Measurements from ENCODE around the gene RPS6KB2. TPM values are rescaled to one million over a fixed set of nuclear protein-coding genes. Genes with fewer than 3 reads are reported as not detected.
"Not testable (repeated sequence)": the region's sequence is repeated elsewhere in the genome, so short reads cannot be mapped to it uniquely, and the experiment has no call there.

RPS6KB2 gene
- total RNA-seq, 2 donors from 2014 or later = 28.9 TPM

DNA sequence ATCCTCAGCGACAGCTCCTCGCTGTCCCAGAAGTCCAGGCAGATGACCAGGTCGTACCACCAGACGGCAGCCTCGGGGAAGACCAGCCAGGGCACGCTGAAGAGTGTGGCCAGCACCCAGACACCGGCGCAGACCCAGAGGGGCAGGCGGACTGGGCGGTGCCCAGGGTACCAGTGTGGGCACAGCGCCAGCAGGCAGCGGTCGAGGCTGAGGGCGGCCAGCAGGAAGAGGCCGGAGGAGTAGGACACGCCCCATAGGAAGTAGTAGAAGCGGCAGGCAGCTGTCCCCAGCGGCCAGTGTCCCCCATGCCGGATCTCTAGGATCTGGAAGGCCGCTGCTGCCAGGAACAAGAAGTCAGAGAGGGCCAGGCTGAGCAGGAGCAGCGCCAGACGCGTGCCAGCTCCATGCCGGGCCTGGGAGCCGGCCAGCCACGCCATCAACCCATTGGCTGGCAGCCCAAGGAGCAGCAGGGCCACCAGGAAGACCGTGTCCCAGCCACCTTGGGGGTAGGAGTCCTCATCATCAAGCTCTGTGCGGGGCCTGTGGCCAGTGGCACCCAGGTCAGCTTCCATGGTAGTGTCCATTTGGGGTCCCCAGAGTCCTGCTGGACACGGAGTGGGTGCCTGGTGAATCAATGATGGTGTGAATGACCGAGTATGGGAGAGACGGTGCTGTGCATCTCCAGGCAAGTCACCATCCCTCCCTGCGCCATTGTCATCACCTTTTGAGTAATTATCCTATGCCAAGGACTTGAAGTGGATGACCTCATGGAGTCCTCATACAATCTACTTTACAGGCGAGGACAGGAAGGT is 24.1 kb downstream of the RPS6KB2 start, which contains the start of gene GPR152:
Gene GPR152, minus strand, starts transcription at position 589 of the 812 bp plus-strand sequence. Its CDS starts 5 bp downstream, at position 584.
- intact Hi-C loops (cut with DNase I) = no loop called here
- DNase-seq (ENCODE audit: low spot score) = no peak

GRCh38 chr11:67453816-67454732 is 25.8 kb downstream of the RPS6KB2 start:
- no peak for DNase-seq (ENCODE audit: low spot score)
- intact Hi-C loops (cut with DNase I) = no loop called here

DNA sequence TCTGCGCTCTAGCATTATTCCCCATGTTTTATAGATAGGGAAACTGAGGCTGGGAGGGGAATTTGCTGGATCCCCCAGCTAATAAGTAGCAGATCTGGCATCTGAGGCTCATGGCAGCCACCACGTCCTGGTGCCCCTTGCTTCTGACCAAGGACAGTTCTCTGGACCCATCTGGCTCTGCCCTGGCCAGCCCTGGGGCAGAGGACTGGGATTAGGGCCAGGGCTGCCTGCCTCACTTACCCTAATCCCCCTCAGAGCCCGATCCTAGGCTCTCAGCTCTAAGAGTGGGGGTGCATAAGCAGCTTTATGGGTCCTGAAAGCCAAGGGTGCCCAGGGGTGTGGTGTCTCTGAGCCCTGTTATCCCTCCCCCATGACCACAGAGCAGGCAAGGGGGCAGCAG is 26.8 kb downstream of the RPS6KB2 start, which contains the start of gene CABP4:
Gene CABP4, plus strand, starts transcription at position 301 of the 400 bp plus-strand sequence. Its CDS starts 70 bp downstream, at position 371.
- no peak for DNase-seq (ENCODE audit: low spot score)
- intact Hi-C loops (cut with DNase I) = no loop called here

DNA sequence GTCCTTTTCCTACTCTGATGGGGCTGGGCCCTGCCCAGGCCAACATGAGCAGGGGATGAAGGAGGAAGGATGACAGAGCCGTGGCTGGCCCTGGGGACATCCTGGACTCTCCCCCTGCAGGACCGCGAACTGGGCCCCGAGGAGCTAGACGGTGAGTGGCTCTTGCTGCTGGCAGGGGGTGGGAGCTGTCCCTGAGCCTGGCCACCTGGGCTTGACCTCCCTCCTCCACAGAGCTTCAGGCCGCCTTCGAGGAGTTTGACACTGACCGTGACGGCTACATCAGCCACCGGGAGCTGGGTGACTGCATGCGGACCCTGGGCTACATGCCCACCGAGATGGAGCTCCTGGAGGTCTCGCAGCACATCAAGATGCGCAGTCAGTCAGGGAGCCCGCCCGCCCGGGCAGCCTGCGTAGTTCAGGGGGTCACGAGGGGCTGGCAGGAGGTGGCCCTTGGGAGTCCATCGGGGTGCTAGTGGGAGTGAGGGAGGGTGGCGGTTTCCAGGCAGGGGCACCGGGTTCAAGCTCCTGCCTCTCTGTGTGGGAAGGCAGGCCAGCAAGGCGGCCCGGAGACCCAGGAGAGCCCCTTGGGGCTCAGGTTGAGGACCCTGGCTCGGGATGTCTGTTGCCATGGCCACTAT is 27.9 kb downstream of the RPS6KB2 start:
- intact Hi-C loops (cut with DNase I) = no loop called here
- no peak for DNase-seq (ENCODE audit: low spot score)

GRCh38 chr11:67457453-67457852 is 29.2 kb downstream of the RPS6KB2 start:
- intact Hi-C loops (cut with DNase I) = no loop called here
- no peak for DNase-seq (ENCODE audit: low spot score)

DNA sequence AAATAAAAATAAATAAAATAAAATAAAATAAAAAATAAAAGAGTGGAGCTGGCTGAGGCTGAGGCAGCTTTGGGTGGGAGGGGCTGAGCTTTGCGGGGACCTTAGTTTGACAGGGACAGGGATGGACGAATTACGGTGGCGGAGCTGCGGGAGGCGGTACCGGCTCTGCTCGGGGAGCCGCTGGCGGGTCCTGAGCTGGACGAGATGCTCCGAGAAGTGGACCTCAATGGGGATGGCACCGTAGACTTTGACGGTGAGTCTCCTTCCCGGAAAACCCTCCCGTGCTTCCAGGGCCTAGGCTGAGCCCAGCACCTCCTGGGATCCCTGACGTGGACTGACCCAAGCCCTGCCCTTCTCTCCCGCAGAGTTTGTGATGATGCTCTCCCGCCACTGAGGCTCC is 30.0 kb downstream of the RPS6KB2 start:
- intact Hi-C loops (cut with DNase I) = no loop called here
- DNase-seq (ENCODE audit: low spot score) = no peak

DNA sequence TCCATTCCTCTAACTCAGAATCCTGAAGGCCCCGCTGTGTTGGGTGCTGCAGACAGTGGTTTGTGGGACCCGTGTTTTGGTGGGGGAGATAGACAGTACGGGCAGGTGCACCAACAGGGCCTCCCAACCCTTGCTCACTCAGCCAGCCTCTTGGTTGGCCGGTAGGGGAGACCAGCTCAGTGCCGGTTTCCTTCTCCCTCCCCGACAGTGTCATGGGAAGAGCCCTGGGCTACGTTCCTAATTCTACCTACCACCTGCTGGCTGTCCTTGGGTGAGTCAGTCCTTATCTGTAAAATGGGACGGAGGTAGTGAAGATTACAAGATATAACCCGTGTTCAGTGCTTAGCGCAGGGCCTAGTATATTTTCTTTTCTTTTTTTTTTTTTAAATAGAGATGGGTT is 34.9 kb downstream of the RPS6KB2 start:
- intact Hi-C loops (cut with DNase I) = no loop called here
- no peak for DNase-seq (ENCODE audit: low spot score)

DNA sequence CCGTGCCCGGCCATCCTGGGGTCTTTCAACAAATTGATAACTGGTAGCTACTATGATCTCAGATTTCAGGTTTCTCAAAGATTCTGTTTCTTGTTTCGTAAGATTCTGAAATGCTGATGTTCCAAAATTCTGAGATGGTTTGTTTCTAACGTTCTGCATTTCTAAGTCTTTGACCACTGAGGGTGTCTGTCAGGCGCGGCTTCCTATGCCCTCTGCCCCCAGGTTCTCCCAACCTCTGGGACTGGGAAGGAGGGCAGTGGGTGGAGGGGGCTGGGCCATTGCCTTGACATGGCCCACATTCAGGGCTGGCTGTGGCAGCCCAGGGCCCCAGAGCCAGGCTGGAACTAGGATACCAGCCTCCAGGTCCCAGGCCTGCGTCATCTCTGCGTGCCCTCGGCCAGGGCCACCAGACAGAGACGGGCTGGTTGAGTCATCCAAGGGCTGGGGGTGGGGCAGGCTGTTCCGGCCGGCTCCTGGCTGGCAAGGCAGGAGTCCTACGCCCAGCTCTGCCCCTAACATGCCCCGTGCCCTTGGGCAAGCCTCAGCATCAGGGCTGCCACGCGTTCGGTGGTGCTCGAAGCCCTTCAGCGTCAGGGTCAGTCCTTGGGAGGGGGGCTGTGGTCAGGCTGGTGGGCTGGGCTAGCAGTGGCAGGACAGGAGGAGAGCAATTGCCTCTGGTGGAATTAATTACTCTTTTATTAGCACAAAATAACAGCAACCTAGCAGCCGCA is 35.6 kb downstream of the RPS6KB2 start:
- DNase-seq (ENCODE audit: low spot score) = peak; percentile 95
- intact Hi-C loops (cut with DNase I) = no loop called here

GRCh38 chr11:67464411-67465188 is 36.3 kb downstream of the RPS6KB2 start:
- intact Hi-C loops (cut with DNase I) = no loop called here
- DNase-seq (ENCODE audit: low spot score) = peak; percentile 96

GRCh38 chr11:67465189-67465510 is 36.9 kb downstream of the RPS6KB2 start:
- DNase-seq (ENCODE audit: low spot score) = no peak
- intact Hi-C loops (cut with DNase I) = no loop called here

GRCh38 chr11:67465530-67465929 is 37.2 kb downstream of the RPS6KB2 start:
- intact Hi-C loops (cut with DNase I); DNase-seq (ENCODE audit: low spot score): not testable (repeated sequence)

DNA sequence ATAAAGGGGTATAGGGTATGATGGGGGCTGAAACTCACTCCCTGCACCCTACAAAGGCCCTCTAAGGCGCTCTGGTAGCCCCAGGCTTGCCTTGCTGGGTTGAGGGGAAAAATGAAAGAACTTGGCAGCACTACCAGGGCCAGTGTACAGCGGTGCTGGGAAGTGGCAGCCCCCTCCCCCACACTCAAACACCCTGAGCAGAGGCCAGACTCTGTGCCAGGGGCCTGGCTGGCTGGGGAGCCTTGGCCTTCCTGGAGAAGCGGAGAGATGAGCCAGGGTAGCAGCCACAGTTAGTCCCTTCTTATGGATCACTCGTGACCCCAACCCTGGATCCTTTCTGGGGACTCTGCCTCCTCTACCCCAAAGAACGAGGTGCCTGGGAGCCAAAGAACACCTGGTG is 38.1 kb downstream of the RPS6KB2 start:
- intact Hi-C loops (cut with DNase I) = no loop called here
- DNase-seq (ENCODE audit: low spot score) = no peak

- intact Hi-C loops (cut with DNase I) = no loop called here
- DNase-seq (ENCODE audit: low spot score) = no peak
These were observed 38.9 kb downstream of the RPS6KB2 start for GRCh38 chr11:67466962-67467771.

DNA sequence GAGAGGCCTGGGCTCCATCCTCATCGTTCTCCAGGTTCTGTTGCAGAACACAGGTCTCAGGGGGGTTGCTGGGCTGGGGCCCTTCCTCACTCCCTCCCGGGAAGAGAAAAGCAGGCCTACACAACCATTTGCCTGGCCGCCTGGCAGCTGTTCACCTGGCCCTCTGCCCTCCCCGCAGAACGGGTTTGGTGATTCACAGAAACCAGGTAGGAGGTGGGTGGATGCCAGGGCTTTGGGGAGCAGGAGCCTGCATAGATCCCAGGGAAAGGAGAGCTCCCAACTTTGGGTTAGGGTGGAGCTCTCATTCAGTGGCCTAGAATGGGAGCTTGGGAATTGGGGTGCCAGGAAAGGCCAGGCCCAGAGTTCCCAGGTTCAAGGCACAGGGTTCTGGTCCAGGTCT is 39.8 kb downstream of the RPS6KB2 start:
- intact Hi-C loops (cut with DNase I) = no loop called here
- no peak for DNase-seq (ENCODE audit: low spot score)

DNA sequence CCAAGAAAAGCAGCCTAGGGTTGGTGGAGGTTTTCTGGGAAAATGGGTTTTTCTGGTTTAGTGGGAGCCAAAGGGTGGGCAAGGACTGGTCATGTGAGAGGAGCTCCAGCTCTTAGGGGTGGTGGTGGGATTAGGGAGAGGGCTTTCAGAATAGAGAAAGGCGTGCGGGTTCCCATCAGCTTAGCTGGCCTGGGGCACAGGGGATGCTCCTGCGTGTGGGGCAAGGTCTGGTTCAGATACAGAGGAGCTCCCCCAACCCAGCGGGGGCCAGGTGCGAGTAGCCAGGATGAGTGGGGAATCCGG is 40.1 kb downstream of the RPS6KB2 start:
- intact Hi-C loops (cut with DNase I) = no loop called here
- DNase-seq (ENCODE audit: low spot score) = no peak

GRCh38 chr11:67468759-67469507 is 40.6 kb downstream of the RPS6KB2 start, which contains the start of gene TMEM134:
Gene TMEM134 (minus strand): TSS chr11:67469251. CDS start chr11:67469192, 59 bp downstream.
- intact Hi-C loops (cut with DNase I) = no loop called here
- DNase-seq (ENCODE audit: low spot score) = peak; percentile 98

GRCh38 chr11:67469508-67469811 is 41.2 kb downstream of the RPS6KB2 start:
- no peak for DNase-seq (ENCODE audit: low spot score)
- intact Hi-C loops (cut with DNase I) = no loop called here
